ENCODE results near the gene FERMT1.
"Not testable (repeated sequence)": the region's sequence is repeated elsewhere in the genome, so short reads cannot be mapped to it uniquely, and the experiment has no call there.

The FERMT1 gene

GRCh38 chr20:6040540-6040939 is 82.3 kb downstream of the FERMT1 start:
- DNase-seq: no peak

- no peak for DNase-seq
Observed at GRCh38 chr20:6039766-6040165, 83.1 kb downstream of the FERMT1 start.

- DNase-seq: peak in 20 of 51 donors; percentile 3 to 70 (median 31)
Observed at GRCh38 chr20:6038256-6038655, 84.6 kb downstream of the FERMT1 start.

GRCh38 chr20:6037082-6037481 is 85.7 kb downstream of the FERMT1 start:
- no peak for DNase-seq

GRCh38 chr20:6036213-6036612 is 86.6 kb downstream of the FERMT1 start:
- DNase-seq: no peak

GRCh38 chr20:6034134-6034969 is 88.5 kb downstream of the FERMT1 start:
- DNase-seq: no peak

- DNase-seq: not testable (repeated sequence)
Observed at GRCh38 chr20:6032907-6033306, 89.9 kb downstream of the FERMT1 start.

- DNase-seq: no peak
Observed at GRCh38 chr20:6030453-6031080, 92.3 kb downstream of the FERMT1 start.

- DNase-seq: no peak
Observed at GRCh38 chr20:6029538-6029937, 93.3 kb downstream of the FERMT1 start.

- DNase-seq: no peak
Observed at GRCh38 chr20:6028818-6029217, 94.0 kb downstream of the FERMT1 start.

GRCh38 chr20:6026051-6026450 is 96.8 kb downstream of the FERMT1 start:
- DNase-seq: no peak

Data from hypothalamus (tissue), 51 donors.